Measurements from ENCODE around the gene CTNNA2.

DNA sequence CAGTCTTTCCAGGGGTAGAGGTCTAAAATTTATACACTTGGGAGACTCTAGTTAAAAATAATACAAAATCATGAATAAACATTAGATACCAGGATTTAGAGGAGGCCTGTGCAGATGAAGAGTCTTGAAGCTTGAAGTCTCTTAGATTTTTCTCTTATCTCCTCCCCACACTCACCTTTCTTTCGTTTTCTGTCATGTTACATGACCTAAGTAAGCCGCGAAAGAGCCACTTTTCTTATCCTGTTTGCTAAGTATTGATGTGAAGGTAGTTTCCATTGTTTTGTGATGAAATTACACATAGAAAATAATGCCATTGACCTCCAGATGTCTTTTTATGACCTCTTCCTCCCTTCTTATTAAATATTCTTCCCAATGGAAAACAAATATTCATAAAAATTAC, 423.9 kb downstream of the CTNNA2 start:
- TF ChIP-seq POLR2A (IDR thresholded peaks at IDR 0.05), result no peak
- no peak for TF ChIP-seq POLR2AphosphoS5 (IDR thresholded peaks at IDR 0.05)
- TF ChIP-seq, protein P1, sequence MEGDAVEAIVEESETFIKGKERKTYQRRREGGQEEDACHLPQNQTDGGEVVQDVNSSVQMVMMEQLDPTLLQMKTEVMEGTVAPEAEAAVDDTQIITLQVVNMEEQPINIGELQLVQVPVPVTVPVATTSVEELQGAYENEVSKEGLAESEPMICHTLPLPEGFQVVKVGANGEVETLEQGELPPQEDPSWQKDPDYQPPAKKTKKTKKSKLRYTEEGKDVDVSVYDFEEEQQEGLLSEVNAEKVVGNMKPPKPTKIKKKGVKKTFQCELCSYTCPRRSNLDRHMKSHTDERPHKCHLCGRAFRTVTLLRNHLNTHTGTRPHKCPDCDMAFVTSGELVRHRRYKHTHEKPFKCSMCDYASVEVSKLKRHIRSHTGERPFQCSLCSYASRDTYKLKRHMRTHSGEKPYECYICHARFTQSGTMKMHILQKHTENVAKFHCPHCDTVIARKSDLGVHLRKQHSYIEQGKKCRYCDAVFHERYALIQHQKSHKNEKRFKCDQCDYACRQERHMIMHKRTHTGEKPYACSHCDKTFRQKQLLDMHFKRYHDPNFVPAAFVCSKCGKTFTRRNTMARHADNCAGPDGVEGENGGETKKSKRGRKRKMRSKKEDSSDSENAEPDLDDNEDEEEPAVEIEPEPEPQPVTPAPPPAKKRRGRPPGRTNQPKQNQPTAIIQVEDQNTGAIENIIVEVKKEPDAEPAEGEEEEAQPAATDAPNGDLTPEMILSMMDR (IDR thresholded peaks at IDR 0.05), result no peak
- TF ChIP-seq EP300 (IDR thresholded peaks at IDR 0.05), result no peak
